ENCODE measurements around the gene ACBD5.
"Not testable (repeated sequence)": the region's sequence is repeated elsewhere in the genome, so short reads cannot be mapped to it uniquely, and the experiment has no call there.

ACBD5 gene, protein sequence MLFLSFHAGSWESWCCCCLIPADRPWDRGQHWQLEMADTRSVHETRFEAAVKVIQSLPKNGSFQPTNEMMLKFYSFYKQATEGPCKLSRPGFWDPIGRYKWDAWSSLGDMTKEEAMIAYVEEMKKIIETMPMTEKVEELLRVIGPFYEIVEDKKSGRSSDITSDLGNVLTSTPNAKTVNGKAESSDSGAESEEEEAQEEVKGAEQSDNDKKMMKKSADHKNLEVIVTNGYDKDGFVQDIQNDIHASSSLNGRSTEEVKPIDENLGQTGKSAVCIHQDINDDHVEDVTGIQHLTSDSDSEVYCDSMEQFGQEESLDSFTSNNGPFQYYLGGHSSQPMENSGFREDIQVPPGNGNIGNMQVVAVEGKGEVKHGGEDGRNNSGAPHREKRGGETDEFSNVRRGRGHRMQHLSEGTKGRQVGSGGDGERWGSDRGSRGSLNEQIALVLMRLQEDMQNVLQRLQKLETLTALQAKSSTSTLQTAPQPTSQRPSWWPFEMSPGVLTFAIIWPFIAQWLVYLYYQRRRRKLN

DNA sequence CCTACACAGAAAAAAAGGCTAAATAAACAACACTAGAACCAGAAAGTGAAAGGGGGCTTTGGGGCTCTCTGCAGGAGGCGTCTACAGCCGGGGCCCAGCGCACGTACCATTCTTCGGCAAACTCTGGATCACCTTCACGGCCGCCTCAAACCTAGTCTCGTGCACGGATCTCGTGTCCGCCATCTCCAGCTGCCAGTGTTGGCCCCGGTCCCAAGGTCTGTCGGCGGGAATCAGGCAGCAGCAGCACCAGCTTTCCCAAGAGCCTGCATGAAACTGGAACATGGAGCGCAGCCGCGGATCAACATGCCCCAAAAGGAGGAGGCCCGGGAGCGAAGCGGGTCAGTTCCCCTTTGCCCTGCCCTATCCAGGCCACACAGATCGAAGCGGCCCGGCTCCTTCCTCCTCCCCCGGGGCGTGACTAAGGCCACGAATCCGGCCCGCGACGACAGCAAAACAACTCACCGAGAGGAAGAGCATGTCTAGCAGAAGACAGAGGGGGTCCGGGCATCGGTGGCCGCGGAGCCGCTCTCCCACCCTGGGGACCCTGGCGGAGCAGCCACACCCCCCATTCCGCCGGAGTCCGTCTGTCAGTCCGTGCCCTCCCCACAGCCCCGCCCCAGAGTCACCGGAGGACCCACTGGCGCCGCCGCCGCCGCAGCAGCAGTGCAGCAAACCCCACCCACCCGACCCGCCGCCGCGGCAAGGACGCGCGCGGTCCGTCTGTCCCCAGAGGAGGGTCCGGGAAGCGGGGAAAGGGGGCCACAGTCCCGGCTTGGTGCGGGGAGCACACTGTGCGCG lies at the start of gene ACBD5:
Gene ACBD5, minus strand, starts transcription at position 586 of the 798 bp plus-strand sequence. Its CDS starts 109 bp downstream, at position 477.
- FAIRE-seq, result no peak

DNA sequence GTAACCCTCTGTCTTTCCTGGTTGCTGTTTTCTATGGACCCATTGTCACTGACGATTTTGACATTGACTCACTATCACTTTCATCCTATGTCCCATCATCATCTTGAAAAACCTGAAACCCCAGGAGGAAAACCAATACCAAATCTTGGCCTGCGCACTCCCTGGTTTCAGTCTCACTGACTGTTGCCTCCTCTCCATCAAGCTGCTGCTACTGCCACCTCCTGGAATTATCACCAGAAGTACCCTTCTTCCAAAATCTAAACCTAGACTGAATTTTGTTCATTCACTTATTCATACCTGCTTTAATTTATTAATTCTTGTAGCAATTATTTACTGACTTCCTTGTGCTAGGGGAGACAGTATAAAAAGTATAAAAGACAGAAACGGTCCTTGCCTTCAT lies 44.5 kb upstream of the ACBD5 start:
- no peak for FAIRE-seq

DNA sequence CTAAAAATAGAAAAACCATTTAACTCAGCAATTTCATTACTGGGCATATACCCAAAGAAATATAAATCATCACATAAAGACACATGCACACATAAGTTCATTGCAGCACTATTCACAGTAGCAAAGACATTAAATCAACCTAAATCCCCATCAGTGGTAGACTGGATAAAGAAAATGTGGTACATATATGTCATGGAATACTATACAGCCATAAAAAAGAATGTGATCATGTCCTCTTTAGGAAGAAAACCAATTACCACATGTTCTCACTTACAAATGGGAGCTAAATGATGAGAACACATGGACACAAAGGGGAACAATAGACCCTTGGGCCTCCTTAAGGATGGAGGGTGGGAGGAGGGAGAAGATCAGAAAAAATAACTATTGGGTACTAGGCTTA lies 36.0 kb upstream of the ACBD5 start:
- FAIRE-seq, result no peak

DNA sequence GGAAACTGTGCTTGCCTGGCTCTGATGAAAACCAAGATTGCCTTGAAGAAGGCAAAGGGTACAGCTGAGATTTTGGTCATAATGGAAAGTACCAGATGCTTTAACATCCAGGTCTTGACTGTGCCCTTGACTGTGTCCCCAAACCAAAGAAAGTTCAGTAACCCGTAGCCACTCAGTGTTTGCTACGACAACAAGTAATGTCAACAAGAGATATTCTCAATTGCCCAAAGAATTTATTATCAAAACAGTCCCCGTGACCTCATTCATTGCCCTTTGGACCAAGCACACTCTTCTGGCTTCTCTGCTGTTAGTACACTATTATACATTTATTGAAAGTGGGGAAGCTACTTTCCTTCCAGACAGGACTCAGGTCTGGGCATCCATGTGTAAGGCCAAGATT lies 25.4 kb upstream of the ACBD5 start:
- FAIRE-seq, result not testable (repeated sequence)

DNA sequence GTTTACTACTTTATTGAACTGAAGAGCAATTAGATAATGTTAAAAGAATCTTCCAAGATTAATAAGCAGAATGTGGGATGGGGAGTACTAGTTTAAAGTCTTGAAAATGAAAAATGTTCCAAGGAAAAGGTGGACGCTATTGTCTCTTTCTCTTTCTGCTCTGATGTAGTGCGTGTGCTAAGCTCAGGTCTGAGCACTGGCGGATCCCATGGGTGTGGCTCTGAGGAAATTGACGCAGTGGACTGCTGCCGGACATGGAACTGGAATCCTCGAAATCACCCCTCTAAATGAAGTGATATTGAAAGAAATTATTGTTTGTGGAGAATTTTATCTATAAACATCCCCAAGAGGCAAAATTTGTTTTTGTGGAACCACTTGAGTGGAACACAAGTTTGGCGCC lies 22.2 kb upstream of the ACBD5 start:
- not testable (repeated sequence) for FAIRE-seq

DNA sequence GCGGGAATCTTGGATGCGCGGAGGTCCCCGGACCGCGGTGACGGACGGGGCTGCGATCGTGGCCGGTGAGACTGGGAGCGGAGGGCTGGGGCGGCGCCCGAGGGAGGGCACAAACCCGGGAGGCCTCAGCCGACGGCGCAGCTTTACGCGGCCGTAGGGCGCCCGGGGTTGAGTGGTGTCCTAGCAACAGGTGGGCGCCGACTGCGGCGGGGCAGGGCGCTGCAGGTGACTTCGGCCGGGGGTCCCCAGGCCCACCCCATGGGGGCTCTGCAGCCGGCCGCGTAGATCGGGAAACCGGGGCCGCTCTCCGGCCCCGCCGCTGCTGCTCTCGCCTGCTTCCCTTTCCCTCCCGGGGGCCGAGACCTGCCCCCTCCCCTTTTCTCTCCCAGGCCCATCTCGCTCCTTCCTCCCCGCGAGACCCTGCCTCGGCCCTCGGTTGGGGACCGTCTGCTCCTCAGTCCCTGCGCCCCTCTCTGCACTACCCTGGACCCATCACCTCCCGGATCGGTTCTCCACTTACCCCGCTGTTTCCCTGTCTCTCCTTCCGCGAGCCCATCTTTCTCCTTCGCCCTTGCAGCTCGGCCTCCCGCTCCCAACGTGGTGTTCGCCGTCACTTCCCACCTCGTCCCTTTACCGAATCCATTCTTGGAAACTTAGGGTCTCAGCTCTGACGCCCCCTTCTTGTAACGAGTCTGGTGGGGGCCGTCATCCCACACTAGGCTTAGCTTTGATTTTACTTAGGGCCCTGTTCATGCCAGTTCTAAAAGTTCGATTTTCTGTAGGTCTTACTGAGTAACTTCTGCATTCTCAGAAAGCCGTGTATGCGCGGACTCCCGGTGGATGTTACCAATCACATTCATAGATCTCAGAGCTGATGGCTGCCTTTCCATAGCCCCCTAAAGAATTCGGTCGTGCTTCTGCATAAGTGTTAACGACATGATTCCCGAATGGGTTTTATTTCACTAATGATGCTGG lies 18.5 kb upstream of the ACBD5 start:
- no peak for FAIRE-seq

DNA sequence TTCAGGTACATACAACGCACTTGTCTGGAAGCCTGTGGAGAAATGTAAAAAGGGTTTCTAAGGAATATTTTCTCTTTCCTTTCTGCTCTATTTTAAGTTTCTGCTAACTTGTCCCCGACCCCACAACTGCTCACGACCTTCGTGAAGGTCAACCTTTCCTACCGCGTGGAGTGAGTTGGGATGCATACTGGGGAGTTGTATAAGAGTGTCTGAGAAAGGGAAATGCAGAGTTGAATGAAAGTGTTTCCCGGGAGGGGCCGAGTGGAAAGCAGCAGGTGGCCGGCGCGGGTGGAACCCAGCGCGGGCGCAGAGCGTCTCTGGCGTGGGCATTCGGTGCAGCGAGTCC lies 17.9 kb upstream of the ACBD5 start:
- FAIRE-seq, result no peak

DNA sequence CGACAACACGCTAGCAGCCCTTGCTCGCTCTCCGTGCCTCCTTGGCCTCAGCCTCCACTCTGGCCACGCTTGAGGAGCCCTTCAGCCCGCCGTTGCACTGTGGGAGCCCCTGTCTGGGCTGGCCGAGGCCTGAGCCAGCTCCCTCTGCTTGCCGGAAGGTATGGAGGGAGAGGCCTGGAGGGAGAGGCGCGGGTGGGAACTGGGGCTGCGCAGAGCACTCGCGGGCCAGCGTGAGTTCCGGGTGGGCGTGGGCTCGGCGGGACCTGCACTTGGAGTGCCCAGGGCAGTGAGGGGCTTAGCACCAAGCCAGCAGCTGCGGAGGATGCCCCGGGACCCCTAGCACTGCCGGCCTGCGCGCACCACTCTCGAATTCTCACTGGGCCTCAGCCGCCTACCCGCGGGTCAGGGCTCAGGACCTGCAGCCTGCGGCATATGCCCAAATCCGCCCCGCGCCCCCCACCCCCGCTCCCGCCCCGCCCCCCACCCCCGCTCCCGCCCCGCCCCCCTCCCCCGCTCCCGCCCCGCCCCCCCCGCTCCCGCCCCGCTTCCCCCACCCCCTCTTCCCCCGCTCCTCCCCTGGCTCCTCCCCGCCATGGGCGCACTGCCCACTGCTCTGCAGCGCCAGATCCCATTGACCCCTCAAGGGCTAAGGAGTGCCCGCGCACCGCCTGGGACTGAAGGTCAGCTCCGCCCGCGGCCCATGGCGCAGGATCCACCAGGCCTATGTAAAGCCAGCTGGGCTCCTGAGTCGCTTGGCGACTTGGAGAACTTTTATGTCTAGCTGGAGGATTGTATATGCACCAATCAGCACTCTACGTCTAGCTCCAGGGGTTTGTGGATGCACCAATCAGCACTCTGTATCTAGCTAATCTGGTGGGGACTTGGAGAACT lies 15.9 kb upstream of the ACBD5 start:
- FAIRE-seq, result no peak

DNA sequence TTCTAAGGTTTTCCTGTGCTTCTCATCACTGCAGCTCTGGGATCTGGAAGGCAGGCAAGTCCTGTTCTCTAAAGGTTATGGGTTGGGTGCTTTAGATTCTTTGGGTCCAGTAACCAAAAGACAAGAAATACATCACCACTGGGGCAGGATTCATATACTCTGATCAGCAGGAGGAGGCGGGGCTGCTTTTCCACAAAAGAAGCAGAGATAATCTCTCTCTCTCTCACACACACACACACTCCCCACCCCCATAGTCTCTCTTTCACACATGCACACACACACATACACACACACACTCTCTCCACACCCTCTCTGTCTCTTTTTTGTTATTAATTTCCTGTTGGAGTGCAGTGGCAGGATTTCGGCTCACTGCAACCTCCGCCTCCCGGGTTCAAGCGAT lies 13.0 kb upstream of the ACBD5 start:
- no peak for FAIRE-seq

DNA sequence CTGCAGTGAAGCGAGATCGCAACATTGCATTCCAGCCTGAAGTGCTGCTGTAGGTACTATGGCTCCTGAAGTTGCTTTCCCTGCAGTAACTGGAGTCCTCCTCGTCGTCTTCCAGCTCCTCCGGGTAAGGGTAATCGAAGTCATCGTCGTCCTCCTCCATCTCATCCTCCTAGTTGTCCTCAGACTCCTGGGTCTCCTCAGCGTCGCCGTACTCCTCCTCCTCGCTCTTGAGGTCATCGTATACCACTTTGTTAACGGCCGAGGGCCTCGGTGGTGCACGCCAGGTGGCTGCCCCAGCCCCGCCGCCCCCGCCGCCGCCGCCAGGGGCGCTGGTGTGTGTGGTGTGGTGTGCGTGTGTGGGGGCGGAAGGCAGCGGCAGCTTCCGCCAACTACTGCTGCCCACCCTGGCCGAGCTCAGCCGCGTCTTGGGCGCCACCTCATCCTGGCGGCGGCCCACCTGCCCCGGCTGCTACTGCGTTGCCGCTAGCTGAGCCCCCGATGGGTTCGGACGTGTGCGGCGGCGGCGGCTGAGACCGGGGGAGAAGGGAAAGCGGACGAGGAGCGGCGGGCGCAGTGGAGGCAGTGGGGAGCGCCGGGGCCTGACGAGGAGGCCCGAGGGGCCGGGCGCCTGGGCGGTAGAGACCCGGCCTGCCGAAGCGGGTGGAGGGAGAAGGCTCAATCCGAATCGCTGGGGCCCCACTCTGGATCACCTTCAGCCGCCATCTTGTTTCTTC lies 11.8 kb upstream of the ACBD5 start:
- FAIRE-seq, result no peak

DNA sequence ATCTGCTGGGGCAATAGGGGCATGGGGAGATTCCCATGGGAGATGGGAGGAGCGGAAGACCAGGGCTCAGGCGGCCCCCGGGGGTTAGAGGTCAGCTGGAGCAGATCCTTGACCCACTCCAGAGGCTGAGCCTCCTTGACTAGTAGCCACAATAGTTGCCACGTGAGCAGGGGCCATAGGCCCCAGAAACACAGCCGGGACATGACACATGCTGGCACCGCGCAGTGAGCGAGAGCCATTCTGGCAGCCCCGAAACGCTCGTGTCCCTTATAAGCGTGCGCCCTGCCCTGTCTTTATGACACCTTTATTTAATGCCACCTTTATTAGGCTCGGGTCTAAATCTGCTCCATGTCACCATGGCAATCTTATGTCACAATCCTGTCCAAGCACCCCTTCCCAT lies 11.0 kb upstream of the ACBD5 start:
- FAIRE-seq, result no peak

DNA sequence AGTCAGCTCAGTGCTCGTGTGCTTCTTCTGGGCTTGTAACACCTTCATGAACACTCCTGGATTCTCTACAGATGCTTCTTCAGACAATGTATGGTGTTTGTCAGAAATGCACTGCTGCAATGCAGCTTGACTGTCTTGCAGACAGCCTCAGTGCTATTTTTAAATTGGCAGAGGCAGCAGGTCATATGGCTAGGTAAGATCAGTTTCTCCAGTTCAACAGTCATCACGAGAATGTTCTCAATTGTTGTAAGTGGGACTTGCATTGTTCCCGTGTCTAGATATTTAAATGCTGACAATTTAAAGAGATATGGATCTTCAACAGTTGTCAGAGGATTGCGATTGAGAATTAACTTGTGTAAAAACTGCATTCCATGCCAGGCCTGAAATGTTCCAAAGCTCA lies 7.6 kb upstream of the ACBD5 start:
- no peak for FAIRE-seq

DNA sequence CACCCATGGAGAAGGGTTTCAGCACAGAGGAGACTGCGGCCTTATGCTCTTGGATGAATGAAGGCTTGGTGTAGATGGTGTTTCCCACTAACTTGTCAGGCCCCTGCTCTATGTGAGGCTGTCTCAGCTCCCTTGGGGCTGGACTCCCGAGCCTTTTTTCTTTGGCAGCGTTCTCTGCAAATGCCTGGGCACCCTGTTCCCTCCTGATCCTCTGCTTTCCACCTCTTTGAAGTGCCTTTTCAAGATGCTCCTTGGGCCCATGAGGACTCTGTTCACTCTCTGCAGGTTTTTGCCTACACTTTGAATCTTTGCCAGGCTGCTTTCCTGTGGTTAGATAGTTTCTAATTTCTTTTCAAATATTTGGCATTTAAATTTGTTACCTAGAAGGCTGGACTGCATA lies 6.8 kb upstream of the ACBD5 start:
- FAIRE-seq, result no peak

DNA sequence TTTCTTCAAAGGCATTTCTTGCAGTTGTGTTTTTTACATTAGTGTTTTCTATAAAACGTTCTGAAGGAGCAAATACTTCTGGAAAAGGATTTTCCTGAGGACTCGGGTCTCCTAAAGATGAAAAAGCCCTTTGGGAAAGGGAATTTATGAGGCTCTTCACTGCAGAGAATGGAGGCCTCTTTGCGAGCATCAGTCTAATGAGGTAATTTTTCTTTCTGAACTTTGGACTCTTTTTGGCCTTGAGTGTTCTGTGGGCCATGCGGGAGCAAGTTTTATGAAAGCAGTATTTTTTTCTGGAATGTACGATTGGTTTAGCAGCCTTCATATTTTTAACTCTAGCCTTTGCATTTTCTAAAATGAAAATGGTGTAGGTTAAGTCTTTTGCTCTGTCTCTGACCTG lies 6.4 kb upstream of the ACBD5 start:
- no peak for FAIRE-seq

DNA sequence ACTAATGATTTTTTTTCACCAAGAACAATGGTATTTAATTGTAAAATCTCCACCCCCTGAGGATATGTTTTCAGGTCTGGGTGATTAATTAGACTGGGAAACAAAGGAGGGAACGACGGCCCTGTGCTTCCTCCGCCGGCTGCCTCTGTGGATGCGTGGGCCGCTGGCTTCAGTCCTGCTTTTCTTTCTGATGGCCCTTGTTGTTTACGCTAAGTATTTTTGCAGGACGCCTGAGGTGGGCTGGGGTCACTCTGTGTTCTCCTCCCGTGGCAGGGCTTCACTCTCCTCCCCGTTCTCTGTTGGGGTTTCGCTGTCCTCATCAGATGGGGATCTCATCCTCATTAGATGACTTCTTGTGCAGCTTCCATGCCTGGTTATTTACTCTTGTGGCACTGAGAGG lies 5.2 kb upstream of the ACBD5 start:
- no peak for FAIRE-seq

DNA sequence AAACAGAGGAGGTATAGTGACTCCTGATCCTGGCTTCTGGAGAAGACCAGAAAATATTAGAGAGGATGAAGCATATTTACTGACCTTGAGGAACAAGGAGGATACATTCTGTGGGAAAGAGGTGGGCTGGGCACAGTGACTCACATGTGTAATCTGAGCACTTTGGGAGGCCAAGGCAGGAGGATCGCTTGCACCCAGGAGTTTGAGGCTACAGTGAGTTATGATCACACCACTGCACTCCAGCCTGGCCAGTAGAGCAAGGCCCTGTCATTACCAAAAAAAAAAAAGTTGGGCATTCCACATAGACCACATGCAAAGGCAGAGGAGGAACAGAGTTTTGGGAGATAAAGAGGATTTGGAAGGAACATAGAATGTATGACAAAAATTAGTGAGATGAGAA lies 4.4 kb upstream of the ACBD5 start:
- FAIRE-seq, result no peak

DNA sequence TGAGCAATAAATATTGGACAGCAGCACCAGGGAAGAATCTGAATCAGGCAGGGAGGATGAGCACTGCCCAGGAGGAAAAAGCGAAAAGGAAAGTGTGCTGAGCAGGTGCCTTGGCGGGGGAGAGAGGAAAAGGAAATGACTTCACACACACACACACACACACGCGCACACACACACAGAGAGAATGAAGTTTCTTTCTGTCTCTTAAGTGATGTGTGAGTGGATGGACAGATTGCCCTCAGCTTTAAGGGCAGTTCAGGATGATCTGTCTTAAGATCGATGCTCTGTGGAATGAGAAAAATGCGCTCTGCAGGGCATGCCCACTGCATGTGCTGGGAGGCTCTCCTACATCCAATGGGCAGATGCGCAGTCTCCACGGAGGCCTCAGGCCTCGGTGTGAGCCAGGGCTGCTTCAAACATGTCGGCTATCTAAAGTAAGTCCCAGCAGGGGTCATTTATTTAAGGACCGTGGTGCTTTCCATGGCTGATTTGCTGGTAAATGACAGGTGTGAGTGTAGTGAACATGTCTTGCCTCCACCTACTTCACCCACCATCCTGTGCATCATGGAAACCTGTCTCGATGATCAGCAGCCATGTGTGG lies 2.5 kb upstream of the ACBD5 start:
- no peak for FAIRE-seq

DNA sequence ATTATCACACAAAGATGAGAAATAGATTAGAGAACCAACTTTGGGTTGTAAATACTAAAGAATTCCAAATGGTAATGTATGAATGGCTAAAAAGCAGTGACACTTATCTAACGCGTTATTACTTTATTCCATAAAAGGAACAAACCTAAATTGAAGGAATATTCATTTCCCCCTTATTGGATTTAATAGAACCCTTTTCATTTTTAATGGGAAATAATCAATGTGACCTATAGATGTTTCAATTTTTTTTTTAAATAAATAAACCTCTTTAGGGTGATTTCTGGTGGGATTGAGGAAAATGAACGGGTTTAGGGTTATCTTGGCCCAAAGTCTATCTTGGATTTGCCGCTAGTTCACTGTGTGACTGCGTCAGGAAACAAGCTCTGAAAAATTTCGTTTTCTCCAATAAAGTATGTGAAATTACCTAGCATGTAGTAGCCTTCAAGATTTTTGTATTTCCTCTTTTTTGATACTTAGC lies 1.9 kb upstream of the ACBD5 start:
- no peak for FAIRE-seq

DNA sequence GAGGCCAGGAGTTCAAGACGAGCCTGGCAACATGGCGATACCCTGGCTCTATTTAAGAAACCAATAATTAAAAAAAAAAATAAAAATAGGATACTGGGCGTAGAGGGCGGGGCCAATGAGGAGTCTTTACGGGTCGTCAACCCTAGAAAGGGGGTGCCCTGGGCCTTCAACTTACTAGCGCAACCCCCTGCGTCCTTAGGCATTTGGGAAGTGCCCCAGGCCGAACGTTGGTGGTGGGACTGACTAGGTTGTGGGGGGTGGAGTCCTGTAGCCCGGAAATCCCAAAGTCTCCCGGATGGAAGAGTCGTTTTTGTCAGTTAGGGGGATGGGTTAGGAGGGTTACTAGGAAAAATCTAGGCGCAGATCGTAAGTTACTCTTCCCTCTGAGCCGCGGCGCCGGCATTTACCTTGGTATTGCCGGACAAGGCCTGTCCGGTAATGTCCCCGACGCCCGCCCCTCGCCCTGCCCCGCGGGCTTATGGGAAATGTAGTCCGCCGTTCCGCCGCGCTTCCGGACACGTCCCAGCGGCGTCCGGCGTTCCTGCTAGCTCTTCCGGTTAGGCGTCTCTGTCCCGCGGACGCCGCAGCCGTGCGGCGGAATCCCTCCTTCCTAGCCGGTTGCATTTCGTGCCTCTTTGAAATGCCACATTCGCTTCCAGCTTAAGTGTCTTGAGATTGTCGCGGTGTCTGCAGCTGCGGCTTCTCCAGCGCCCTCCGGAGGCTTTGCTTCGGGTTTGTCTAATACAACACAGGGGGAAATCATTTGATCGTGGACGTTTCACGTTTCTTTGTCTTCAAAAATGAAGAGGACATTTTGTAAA lies 1.3 kb upstream of the ACBD5 start:
- no peak for FAIRE-seq

All from colon (tissue), 2 donors.